ENCODE results near the gene UTS2B. TPM values are rescaled to one million over a fixed set of nuclear protein-coding genes. Genes with fewer than 3 reads are reported as not detected.

Gene UTS2B
- total RNA-seq, 3 donors from 2014 or later: 0.15 TPM; not detected in 2

- no peak overlapping the region for H3K4me3 ChIP-seq
- TF ChIP-seq POLR2A (IDR thresholded peaks at IDR 0.05): no peak
- TF ChIP-seq POLR2AphosphoS5 (IDR thresholded peaks at IDR 0.05): no peak
- TF ChIP-seq, protein P1, sequence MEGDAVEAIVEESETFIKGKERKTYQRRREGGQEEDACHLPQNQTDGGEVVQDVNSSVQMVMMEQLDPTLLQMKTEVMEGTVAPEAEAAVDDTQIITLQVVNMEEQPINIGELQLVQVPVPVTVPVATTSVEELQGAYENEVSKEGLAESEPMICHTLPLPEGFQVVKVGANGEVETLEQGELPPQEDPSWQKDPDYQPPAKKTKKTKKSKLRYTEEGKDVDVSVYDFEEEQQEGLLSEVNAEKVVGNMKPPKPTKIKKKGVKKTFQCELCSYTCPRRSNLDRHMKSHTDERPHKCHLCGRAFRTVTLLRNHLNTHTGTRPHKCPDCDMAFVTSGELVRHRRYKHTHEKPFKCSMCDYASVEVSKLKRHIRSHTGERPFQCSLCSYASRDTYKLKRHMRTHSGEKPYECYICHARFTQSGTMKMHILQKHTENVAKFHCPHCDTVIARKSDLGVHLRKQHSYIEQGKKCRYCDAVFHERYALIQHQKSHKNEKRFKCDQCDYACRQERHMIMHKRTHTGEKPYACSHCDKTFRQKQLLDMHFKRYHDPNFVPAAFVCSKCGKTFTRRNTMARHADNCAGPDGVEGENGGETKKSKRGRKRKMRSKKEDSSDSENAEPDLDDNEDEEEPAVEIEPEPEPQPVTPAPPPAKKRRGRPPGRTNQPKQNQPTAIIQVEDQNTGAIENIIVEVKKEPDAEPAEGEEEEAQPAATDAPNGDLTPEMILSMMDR (IDR thresholded peaks at IDR 0.05): no peak
- no peaks in the 10 kb centered on the region for H3K27me3 ChIP-seq
- intact Hi-C loops (cut with DNase I; ENCODE audit: low total_unique reads): no loop called here
- H3K4me1 ChIP-seq: no peaks in the 10 kb centered on the region
- H3K36me3 ChIP-seq: no peaks in the 10 kb centered on the region
- no peak for DNase-seq (ENCODE audit: low spot score in 2 of 2)
- no peak overlapping the region for H3K27ac ChIP-seq
- H3K9me3 ChIP-seq: no peaks in the 10 kb centered on the region
Observed at GRCh38 chr3:191324936-191325335, 5.4 kb downstream of the UTS2B start.

DNA sequence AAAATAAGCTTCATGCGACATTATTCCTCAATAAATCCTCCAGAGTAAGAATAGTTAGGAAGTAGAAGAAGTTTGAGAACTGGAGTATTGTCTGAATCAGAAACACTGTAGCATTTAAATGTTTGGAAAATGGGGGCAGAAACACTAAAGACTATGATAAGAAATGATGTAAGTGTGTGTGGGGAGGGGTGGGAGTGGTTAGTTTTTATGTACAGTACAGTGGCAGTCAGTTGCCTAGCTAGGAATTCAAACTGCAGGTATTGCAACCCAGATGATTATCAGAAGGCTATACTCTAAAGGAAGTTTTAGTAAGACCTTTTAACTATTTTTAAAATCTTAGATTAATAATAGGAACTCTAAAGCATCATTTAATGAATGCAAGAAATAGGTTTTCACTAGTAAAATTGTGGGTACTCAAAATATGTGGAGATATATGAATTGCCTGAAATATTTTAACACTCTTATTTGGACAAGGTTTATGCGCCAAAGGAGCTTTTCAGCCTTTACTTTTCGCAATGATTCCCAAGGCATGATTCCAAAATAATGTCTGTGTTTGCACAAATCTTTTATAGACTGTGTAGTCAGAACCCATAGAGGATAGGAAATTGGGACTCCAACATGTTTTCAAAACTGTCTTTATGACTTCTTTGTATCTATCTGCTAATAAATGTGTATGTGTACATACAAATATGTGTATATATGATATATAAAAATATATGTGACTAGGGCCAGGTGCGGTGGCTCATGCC, 9.1 kb downstream of the UTS2B start:
- TF ChIP-seq, protein P1 (IDR thresholded peaks at IDR 0.05): no peak
- TF ChIP-seq POLR2A (IDR thresholded peaks at IDR 0.05) (no peak), POLR2AphosphoS5 (IDR thresholded peaks at IDR 0.05) (no peak)
- intact Hi-C loops (cut with DNase I; ENCODE audit: low total_unique reads): no loop called here

DNA sequence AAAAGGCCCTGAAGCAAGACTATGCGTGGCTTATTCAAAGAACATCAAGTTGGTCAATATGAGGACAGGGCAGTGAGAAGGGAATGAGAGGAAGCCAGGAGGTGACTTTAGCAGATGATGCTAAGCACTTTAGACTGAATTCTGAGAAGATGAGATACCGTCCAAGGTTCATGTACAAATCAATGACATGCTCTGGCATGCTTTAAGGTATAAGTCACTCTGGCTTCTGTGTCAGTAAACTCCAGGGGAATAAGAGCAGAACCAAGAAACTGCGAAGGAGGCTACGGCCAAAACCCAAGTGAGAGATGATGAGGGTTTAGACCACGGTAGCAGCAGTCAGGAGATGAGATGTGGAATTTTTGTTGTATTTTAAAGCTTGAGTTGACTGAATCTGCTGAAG, 10.0 kb downstream of the UTS2B start:
- Histone ChIP-seq H3K9me3 (no peaks in the 10 kb centered on the region), H3K36me3 (no peaks in the 10 kb centered on the region), H3K27me3 (no peaks in the 10 kb centered on the region), H3K27ac (no peak overlapping the region), H3K4me1 (no peaks in the 10 kb centered on the region), H3K4me3 (no peak overlapping the region)
- intact Hi-C loops (cut with DNase I; ENCODE audit: low total_unique reads): no loop called here
- no peak for DNase-seq (ENCODE audit: low spot score in 2 of 2)
- TF ChIP-seq POLR2A (IDR thresholded peaks at IDR 0.05) (no peak), POLR2AphosphoS5 (IDR thresholded peaks at IDR 0.05) (no peak)
- TF ChIP-seq, protein P1 (IDR thresholded peaks at IDR 0.05): no peak

More for the DNA sequence above, 9.1 kb downstream of the UTS2B start:
- Histone ChIP-seq H3K4me3 (no peak overlapping the region), H3K36me3 (no peaks in the 10 kb centered on the region), H3K4me1 (no peaks in the 10 kb centered on the region), H3K9me3 (no peaks in the 10 kb centered on the region), H3K27me3 (no peaks in the 10 kb centered on the region), H3K27ac (no peak overlapping the region)
- DNase-seq (ENCODE audit: low spot score in 2 of 2): no peak

DNA sequence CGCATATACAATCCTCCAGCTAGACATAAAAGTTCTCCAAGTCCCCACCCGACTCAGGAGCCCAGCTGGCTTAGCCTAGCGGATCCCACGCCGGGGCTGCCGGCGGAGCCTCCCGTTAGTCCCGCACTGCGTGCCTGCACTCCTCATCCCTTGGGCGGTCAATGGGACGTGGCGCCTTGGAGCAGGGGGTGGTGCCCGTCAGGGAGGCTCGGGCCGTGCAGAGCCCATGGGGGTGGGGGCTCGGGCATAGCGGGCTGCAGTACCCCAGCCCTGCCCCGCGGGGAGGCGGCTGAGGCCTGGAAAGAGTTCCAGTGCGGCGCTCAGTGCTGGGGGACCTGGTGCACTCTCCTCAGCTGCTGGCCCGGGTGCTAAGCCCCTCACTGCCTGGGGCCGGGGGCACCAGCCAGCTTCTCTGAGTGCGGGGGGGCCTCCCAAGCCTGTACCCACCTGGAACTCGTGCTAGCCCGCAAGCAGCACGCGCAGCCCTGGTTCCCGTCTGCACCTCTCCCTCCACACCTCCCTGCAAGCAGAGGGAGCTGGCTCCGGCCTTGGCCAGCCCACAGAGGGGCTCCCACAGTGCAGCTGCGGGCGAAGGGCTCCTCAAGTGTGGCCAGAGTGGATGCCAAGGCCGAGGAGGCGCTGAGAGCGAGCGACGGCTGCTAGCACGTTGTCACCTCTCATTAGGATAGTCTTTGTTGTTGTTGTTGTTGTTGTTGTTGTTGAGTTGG, 13.3 kb downstream of the UTS2B start:
- no peak overlapping the region for H3K4me3 ChIP-seq
- no peaks in the 10 kb centered on the region for H3K36me3 ChIP-seq
- intact Hi-C loops (cut with DNase I; ENCODE audit: low total_unique reads): no loop called here
- no peaks in the 10 kb centered on the region for H3K4me1 ChIP-seq
- no peaks in the 10 kb centered on the region for H3K9me3 ChIP-seq
- no peak for DNase-seq (ENCODE audit: low spot score in 2 of 2)
- H3K27ac ChIP-seq: no peak overlapping the region
- no peaks in the 10 kb centered on the region for H3K27me3 ChIP-seq
- no peak for TF ChIP-seq POLR2AphosphoS5 (IDR thresholded peaks at IDR 0.05)
- TF ChIP-seq, protein P1 (IDR thresholded peaks at IDR 0.05): no peak
- no peak for TF ChIP-seq POLR2A (IDR thresholded peaks at IDR 0.05)

GRCh38 chr3:191314109-191314728, 16.1 kb downstream of the UTS2B start:
- no peaks in the 10 kb centered on the region for H3K9me3 ChIP-seq
- H3K36me3 ChIP-seq: no peaks in the 10 kb centered on the region
- H3K27ac ChIP-seq: no peak overlapping the region
- no peak overlapping the region for H3K4me3 ChIP-seq
- intact Hi-C loops (cut with DNase I; ENCODE audit: low total_unique reads): no loop called here
- DNase-seq (ENCODE audit: low spot score in 2 of 2): no peak
- H3K27me3 ChIP-seq: no peaks in the 10 kb centered on the region
- H3K4me1 ChIP-seq: no peaks in the 10 kb centered on the region
- TF ChIP-seq, protein P1 (IDR thresholded peaks at IDR 0.05): no peak
- no peak for TF ChIP-seq POLR2A (IDR thresholded peaks at IDR 0.05)
- TF ChIP-seq POLR2AphosphoS5 (IDR thresholded peaks at IDR 0.05): no peak
